8988T (cell line): Measurements from ENCODE around the gene MICB.

ENCODE experiments used
- DNase-seq: peaks from one replicate; pipeline ENCODE4 v3.0.0; 2011

The MICB gene

DNA sequence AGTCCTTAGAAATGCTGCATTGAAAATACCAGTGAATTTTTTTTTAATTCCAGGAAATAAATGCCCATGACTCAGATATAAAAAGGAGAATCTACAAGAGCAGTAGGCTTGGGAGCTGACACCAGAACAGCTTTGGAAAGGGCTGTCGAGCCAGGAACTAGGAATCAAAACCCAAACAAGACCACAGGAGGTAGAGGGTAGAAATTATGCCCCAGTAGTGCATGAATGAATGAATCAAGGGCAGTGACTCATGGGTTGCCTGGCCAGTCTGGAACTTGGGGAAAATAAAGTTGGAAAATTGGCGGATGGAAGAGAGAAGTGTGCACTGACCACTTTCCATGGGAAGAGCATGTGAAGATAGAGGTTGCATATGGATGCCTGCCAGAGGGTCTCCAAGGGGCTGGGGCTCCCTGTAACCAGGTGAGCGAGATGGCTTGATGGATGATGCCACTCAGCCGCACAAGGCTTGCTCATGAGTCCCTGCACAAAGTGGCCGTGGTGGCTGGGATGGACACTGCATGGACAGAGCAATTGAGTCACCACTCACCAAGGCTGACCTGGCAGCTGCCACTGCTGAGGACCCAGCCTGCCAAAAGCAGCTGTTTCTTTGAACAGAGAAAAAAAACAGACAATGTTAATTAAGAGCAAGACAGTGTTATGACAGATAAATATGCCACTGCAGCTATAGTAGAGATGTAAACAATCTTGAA, 15.7 kb downstream of the MICB start:
- no peak for DNase-seq

DNA sequence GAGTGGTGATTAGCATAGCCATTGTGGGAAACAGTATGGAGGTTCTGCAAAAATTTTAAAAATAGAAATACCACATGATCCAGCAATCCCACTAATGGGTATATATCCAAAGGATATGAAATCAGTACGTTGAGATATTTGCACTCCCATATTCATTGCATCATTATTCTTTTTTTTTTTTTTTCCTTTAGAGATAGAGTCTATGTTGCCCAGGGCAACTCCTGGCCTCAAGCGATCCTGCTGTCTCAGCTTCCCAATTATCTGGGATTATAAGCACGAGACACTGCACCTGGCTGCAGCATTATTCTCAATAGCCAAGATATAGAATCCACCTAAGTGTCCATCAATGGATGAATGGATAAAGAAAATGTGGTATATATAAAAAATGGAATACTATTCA, 23.9 kb downstream of the MICB start:
- no peak for DNase-seq

DNA sequence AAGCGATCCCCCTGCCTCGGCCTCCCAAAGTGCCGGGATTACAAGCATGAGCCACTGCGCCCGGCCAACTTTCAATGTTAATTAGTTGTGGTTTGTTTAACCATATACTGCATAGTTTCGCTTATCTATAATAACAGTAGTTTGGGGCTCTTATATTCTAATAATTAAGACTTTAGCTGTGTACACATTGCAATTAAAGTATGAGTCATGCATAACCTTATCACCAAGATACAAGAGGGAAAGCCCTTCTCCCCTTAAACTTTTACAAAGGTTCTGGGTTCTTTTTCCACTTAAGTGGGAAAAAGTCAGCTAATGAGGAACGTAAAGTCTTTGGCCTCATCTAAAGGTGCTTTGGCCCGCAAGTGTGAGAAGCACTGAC, 27.6 kb downstream of the MICB start:
- no peak for DNase-seq

DNA sequence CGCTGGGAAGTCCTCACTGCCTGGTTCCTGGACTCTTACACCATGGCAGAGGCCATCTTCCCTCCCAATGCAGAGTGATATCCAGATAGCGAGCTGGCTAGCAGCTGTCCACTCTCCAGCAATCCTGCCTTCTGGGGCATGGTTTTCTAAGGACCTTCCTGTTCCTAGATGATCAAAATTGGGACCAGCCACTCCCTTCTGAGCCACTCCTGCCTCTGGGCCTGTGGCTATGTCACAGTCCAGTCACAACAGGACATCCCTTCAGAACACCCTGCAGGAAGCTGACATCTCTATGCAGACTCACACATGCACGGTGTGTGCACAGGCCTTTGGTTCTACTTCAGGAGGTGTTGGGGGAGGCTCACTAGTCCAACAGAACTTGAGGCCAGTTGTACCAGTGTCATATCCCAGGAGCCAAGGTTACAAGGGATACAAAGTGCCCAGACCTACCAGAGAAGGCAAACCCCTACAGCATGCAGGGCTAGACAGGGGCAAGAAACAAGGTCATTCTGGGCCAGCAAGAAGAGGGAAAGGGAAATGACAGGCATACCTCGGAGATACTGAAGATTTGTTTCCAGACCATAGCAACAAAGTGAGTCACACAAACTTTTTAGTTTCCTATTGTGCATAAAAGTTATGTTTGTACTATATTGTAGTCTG, 28.1 kb downstream of the MICB start:
- no peak for DNase-seq

DNA sequence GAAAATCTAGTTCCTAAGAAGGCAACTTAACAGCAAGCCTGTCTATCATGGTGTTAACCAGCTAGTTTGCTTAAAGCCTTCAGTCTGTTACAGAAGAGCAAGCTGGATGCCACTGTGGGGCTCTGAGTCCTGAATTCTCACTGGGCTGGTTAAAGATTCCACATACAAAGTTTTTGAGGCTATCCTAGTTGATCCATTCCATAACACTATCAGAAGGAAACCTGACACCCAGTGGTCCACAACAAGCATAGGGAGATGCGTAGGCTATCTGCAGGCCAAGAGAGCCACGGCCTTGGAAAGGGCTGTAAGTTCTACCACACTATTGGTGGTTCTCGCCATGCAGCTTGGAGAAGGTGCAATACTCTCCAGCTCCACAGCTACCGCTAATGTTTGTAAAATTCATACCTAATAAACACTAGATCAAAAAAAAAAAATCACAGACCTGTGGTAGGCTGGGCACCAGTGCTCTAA, 30.4 kb downstream of the MICB start:
- no peak for DNase-seq

DNA sequence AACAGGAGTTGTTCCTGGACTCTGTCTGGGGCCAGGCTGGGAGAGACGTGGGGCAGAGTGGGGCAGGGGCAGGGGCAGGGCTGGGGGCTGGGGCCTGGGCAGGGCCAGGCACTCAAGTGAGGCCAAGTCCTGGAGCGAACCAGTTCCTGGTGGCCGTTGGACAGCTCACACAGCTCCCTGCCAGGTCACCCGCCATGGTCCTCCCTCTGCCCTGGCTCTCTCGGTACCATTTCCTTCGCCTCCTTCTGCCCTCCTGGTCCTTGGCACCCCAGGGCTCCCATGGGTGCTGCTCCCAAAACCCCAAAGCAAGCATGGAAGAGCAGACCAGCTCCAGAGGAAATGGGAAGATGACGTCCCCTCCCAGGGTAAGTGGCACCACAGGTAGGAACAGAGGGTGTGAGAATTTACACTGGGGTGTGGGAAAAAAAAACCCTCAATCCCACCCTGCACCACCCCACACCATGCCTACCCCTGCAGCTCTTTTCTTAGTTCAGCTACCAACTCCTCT, 30.9 kb downstream of the MICB start, which contains the start of gene MCCD1:
Gene MCCD1, plus strand, starts transcription at position 142 of the 508 bp plus-strand sequence. Its CDS starts 53 bp downstream, at position 195.
- no peak for DNase-seq

DNA sequence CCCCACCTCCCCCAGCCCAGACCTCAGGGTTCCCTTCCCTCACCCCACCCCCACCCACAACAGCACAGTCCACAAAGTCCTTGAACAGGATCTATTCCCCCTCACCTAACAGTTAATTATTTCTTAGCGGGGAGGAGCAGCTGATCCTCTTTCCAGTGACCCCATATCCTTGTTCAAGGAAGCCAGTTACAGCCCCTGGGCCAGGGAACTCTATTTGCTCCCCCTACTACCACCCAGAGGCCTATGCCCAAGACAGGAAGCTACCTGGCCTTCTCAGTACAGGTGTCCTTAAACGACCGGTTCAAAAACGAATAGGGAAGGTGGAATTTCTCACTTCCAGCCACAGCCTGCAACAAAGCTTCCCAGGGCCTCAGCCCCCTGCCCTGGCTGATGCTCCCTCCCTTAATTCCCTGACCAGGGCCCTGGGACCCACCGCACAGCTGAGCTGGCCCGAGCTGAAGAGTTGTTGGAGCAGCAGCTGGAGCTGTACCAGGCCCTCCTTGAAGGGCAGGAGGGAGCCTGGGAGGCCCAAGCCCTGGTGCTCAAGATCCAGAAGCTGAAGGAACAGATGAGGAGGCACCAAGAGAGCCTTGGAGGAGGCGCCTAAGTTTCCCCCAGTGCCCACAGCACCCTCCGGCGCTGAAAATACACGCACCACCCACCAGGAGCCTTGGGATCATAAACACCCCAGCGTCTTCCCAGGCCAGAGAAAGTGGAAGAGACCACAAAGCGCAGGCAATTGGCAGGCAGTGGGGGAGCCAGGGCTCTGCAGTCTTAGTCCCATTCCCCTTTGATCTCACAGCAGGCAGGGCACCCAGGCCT, 31.6 kb downstream of the MICB start:
- no peak for DNase-seq

DNA sequence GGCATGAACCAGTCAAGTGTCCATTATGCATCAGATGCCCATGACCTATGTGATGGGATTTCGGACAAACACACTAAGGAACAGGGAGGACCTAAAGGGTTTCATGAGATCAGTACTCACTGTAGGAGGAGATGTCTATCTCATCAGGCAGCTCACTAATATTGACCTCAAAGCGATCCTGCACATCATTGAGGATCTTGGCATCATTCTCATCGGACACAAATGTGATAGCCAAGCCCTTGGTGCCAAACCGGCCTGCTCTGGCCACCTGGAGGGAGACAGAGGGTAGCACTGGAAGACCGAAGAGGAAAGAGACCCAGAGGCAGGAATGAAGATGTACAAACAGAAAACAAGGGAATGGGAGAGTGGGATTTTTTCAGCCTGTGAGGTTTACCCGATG, 32.7 kb downstream of the MICB start:
- no peak for DNase-seq

DNA sequence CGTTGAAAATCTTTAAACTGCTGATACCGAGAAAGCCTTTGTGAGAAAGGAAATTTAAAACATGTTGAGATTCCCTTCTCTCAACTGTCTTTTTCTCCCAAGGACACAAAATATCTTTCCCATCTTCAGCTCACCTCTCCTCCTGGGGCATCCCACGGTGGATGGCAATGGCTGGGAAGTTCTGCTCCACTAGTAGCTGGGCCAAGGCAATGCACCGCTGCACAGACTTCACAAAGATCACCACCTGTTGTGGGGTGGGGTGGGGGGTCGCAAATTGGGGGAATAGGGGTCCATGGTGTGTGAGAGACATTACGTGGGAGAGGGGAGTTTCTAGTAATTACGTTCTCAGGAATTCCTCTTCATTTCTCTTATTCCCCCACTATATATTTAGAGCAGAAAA, 33.2 kb downstream of the MICB start:
- no peak for DNase-seq

DNA sequence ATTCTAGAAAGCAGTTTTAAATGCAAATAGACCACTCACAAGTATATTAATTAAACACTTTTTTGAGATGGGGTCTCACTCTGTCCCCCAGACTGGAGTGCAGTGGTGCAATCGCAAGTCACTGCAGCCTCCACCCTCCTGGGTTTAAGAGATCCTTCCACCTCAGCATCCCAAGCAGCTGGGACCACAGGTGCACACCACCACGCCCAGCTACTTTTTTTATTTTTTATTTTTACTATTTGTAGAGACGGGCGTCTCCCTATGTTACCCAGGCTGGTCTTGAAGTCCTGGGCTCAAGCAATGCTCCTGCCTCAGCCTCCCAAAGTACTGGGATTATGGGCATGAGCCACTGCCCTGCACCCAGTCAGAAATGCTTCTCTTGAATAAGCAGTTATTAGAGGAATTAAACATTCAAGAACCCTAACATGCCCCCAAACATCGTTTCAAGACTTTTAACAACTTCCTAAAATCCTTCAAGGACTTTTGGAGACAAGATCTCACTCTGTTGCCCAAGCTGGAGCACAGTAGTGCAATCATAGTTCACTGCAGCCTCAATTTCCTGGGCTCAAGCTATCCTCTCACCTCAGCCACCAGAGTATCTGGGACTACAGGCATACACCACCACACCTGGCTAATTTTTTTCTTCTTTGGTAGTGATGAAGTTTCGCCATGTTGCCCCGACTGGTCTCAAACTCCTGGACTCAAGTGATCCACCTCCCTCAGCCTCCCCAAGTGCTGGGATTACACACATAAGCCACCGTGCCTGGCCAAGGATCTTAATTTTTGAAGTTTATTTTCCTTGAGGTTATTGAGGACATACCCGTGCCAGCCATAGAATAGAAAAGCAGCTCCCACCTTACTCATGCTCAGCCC, 34.1 kb downstream of the MICB start:
- DNase-seq: no peak

DNA sequence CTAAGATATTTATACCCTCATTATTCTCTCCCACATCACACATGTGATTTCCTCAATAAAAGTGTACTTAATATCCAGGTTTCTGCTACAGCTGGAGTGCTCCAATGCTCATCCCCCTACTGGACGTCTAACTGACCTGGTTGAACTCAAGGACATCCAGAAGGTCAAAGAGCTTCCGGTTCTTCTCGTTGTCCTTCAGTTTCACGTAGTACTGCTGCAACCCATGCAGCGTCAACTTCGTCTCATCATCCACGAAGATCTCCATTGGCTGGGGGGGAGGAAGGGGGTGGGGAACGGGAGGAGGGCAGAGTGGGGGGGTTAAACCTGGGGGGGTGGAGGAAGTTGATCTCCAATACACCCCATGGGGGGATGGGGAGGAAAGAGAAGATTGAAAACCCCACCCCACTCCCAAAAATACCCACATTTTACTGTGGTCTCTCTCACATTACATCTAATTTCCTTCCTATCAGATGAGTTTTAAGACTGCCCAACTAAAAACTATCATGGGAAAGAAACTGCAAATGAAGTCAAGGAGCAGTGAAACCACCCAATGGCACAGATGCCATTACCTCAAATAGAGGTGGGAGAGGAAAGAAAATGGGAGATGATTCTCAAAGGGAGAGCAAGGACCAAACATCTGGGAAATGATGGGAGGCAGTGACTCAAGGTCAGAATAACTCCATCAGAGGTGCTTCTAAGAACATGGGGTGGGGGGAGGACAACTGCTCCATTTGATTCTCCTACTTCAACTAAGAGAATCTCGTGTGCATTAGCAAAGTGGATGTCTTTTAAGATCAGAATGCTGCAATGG, 34.9 kb downstream of the MICB start:
- DNase-seq: no peak

DNA sequence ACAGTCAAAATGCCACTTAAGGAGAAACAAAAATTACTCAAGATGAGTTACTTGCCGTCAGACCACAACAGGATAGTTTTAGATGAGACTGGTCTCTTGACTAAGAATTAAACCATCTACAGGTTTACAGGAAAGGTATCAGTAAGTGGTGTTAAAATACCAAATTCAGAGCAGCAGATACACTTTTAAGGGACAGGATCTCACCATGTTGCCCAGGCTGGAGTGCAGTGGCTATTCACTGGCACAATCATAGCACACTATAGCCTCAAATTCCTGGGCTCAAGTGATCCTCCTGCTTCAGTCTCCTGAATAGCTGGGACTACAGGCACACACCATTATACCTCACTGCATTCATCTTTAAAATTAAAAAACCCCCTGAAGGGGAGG, 35.5 kb downstream of the MICB start:
- DNase-seq: no peak

DNA sequence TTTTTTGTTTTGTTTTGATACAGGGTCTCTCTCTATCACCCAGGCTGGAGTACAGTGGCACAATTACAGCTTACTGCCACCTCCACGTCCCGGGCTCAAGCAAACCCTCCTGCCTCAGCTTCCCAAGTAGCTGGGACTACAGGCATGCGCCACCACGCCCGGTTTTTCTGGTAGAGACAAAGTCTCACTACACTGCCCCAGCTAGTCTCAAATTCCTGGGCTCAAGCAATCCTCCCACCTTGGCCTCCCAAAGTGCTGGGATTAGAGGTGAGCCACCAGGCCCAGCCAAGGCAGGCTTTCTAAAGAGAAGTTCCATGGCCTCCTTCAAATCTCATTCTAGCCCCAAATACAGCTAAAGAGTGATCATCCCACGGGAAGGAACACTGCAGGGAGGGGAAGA, 36.1 kb downstream of the MICB start:
- DNase-seq: no peak

DNA sequence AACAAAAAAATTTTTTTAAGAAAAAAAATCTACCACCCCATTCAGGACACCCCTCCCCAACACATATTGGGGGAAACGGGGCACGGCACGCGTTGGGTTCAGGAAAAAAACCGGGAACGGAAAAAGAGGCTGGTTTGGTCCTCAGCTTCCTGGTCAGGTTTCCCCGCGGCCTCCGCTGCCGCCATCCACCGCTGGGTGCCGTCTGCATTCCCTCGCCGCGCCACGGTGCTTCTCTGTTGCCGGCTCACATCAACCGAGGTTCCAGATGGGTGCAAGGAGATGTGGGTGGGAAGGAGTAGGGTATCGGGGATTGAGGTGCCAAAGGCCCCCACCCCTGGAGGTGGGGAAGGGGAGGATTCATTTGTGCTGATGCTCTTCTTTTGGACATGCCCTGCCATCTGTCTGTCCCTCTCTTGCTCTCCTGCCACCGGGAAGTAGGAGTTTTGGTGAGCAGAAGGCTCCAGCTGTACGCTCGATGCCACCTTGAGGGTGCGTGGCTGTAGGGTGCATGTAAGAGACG, 36.6 kb downstream of the MICB start:
- no peak for DNase-seq

DNA sequence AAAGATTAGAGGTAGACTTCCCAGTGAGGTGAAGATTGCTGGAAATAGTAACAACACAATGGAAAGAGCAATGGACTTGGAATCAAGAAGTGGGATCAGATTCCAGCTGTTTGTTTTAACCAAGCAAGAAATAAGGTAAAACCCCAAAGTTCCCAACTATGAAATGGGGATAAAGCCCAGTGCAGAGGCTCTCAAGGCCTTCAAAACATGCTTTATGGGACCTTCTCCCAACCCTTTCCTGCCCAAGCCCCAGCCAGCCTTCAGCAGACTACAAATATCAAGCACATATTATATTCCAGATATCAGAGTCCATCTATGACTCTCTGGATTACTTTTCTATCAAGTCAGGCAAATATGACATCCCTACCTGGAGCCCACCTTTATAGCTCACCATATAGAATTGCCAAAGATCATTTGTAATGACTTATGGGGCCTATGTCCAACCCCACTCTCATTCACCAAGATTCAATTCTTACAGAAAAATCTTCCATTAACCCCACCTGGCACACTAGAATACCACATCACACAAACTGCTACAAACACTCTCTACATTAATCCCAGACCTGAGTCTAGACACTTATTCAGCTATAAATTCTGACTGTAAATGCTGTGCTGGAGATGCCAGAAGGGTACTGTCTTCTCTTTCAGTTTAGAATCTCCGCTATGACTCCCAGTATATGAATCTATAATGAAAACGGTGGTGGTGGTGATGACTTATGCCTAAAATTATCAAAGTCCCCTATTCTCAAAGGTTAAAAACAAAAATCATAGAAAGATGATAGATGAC, 37.8 kb downstream of the MICB start:
- no peak for DNase-seq

DNA sequence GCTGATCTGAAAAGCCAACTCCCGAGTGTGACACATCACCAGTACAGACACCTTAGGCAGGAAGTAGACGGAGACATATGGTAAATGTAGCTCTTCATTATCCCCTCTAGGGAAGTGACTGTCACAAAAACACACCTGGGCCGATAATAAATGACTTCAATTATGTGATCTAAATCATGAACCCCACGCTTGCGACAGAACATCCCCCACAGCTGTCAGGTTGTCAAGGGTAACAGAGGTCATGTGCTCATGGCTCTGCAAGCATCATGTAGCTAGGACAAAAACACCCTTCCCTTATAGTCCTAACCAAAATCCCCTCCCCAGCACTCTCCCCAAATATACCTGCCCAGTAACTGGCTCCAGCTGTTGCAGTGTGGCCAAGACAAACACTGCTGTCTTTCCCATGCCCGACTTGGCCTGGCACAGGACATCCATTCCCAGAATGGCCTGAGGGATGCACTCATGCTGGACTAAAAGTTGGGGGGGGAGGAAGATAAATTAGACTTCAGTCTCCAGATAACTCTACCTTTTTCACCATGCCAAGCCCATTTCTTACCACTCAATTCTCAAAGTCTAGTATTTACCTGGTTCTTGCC, 41.0 kb downstream of the MICB start:
- DNase-seq: no peak

DNA sequence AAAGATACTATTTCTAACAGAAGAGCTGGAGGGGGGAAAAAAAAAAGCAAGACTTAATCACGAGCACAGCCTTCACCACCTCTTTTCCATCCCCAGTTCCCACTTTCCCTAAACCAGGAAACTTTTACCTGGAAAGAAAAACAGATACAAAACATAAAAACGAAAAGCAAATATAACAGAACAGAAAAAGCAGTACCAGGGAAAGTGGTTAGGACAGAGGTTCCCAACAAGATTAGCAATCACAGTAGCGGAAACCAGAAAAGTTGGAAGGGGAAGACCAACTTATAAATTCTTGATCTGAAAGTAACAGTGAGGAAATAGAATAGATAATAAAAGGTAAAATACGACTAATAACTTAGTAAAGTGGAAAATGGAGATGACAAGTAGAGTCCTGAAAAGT, 42.7 kb downstream of the MICB start:
- no peak for DNase-seq

DNA sequence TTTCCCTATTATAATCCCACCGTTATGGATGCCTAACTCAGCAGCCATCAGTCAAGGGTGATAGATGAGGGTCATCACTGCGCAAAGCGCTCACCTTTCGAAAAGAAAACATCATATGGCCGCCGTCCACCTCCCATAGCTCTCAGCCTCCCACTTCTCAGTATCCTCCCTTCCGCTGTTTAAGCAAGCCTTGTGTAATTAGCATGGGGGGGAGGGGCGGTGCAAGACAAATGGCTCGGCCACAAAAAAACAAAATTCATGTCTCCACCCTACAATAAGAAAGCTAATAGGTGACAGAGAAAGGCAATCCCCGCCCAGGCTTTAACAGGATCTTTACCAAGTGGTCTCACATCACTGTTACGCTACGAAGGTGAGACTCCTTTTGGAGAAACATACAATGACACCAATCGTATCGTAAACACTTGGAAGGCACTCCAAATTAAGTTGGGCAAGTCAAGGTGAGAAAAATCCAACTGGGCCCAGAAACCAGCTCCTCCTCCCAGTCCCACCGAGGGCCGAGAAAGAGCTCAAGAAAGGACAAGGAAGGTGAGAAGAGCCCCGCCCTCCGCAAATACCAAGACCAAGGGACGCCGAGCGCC, 43.2 kb downstream of the MICB start:
- DNase-seq: no peak

DNA sequence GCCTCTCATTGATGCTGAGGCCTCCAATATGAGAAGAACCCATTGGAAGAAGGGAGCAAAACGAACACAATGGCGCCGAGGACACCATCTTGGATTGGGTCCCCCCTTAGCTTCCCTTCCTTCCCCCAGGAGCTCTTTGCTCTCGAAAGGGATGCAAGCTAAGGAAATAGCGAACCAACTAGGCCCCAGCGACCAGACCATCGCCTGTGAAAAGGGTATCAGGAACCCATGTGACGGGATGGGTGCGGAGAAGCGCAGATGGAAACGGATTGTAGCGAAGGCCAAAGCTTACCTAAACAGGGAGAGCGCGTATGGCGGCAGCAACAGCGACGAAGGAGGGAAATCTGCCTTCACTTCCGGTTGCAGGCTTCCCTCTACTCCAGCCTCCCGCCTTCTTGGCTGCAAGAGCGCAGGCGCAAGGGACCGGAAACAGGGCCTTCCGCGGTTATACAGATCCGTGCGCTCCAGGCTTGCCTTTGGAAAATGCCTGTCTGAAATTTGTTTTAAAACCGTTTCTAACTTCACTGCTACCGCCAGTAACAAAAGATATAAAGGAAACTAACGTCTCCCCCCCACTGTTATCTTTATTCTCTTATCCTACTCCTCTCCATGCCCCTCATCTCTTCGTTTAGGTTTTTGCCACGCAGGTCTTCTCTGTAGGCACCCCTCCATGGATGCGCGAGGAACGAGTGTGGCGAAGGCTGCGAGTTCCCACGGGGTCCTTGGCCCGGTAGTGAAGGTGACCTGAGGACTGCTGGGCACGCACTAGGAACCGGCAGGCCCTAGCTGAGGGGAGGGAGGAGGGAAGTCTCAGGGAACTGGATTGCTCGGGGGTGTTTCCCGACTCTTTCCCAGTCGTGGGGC, 43.9 kb downstream of the MICB start, which contains the start of gene DDX39B:
Gene DDX39B, minus strand, starts transcription at position 346 of the 864 bp plus-strand sequence. CDS start 1,471 bp downstream, outside the sequence.
- peak; percentile 75 for DNase-seq
